Activated CD4-positive, alpha-beta T cell treated with anti-CD3 and anti-CD28 coated beads, Interleukin-2, amount 10 ng/mL, durations not matched to agents 24 days and 14 days (primary cell): ENCODE results near the gene FBXW10. TPM values are rescaled to one million over a fixed set of nuclear protein-coding genes. Genes with fewer than 3 reads are reported as not detected.
"Not testable (repeated sequence)": the region's sequence is repeated elsewhere in the genome, so short reads cannot be mapped to it uniquely, and the experiment has no call there.

ENCODE experiments used
- DNase-seq: peaks from one replicate; pipeline ENCODE4 v3.0.0; 2022
- H3K27ac Mint-ChIP-seq: one replicate; pipeline ENCODE4 v1.8.0; 2022; ENCODE audit warnings: mild to moderate bottlenecking, mixed read lengths
- H3K27me3 Mint-ChIP-seq: one replicate; pipeline ENCODE4 v1.8.0; 2022; ENCODE audit warnings: mixed read lengths
- H3K36me3 Mint-ChIP-seq: one replicate; pipeline ENCODE4 v1.8.0; 2022; ENCODE audit warnings: low read depth, mild to moderate bottlenecking, mixed read lengths
- H3K4me1 Mint-ChIP-seq: one replicate; pipeline ENCODE4 v1.8.0; 2021; ENCODE audit warnings: mixed read lengths
- H3K4me3 Mint-ChIP-seq: one replicate; pipeline ENCODE4 v1.8.0; 2022; ENCODE audit warnings: mild to moderate bottlenecking, moderate library complexity, mixed read lengths
- H3K9me3 Mint-ChIP-seq: one replicate; pipeline ENCODE4 v1.8.0; 2021; ENCODE audit warnings: mixed read lengths
- intact Hi-C: fragments of 100-400 bp; cut with micrococcal nuclease; formaldehyde crosslinking; loops from one replicate; pipeline ENCODE4 v1.15.1; 2023
- total RNA-seq: library from RNA; stranded (reverse); gene quantifications from 2 replicates; pipeline ENCODE4 v1.2.3, GENCODE V29; 2022

Gene FBXW10
- total RNA-seq, 1 donor from 2014 or later = 0.09 TPM

DNA sequence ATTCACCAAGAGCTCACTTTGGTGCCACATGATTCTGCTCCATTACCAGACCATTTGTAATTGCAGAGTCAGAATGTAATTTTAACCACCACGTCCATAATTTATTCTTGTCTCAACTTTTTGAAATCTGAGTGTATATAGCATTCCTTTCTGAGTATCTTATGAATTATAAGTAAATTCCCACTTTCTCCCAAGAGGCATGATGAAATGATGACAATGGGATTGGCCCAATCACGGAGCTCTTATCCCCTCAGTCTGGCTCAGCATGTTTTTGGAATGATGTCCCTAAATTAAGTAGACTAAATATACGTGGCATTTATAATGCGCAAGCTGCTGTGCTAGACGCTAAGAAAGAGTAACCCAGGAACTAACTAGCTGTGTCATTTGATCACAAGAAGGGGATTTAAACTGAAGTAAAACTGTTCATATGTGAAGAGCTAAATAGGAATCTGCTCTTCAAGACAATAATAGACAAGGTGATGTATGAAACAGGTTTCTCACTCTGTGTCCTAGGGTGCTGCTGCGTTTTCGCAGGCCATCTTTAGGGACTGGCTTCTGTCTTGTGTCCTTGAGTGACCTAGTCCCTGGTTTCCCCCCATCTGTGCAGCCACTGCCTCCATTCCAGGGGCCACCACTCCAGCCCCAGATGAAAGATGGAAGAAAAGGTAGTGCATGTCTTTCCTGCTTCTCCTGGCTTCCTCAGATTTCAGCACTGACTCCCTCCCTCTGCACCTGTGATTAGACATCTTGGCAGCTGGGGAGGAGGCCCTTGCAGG, 4.0 kb upstream of the FBXW10 start:
- H3K27ac Mint-ChIP-seq, H3K36me3 Mint-ChIP-seq, H3K4me1 Mint-ChIP-seq, H3K27me3 Mint-ChIP-seq, H3K9me3 Mint-ChIP-seq, intact Hi-C loops, H3K4me3 Mint-ChIP-seq, DNase-seq: not testable (repeated sequence)

DNA sequence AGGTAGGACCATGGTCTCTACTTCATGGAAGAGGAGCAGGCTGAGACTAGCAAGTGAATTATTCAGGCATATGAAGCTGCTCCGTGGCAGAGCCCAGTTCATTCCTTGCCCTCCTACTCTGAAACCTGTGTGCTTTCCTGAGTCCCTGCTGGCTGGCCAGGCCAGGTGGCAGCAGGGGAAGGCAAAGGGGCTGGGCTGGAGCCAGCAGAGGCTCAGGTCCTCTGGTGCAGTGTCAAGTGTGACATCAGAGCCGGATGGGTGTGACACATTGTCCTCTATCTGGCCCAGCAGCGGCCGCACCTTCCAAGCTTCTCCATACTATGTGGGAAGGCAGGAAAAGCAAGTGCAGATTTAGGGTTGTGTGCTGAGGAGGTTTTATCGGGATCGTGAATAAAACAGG, 2.6 kb upstream of the FBXW10 start:
- H3K9me3 Mint-ChIP-seq, H3K27me3 Mint-ChIP-seq, H3K4me3 Mint-ChIP-seq, H3K36me3 Mint-ChIP-seq, H3K4me1 Mint-ChIP-seq, H3K27ac Mint-ChIP-seq, intact Hi-C loops, DNase-seq: not testable (repeated sequence)

DNA sequence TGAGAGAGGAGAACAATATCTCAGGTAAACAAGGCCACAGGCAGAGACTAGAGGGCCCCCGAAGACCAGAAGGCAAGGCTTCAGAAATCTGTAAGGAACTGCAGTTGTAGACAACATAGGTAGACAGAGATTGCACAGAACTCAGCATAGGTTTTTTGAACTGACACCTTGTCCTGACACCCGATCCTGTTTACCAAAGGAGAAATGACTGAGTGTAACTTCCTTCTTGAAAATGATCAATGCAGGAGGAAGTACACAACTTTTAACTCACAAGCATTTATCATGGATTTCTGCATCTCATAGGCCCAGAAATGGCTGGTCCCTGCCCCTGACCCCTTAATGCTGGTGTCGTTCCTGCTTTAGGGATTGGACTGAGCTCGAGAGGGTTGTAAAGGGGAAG, 872 bp downstream of the FBXW10 start:
- intact Hi-C loops, H3K27me3 Mint-ChIP-seq, DNase-seq, H3K4me3 Mint-ChIP-seq, H3K9me3 Mint-ChIP-seq, H3K4me1 Mint-ChIP-seq, H3K27ac Mint-ChIP-seq, H3K36me3 Mint-ChIP-seq: not testable (repeated sequence)

DNA sequence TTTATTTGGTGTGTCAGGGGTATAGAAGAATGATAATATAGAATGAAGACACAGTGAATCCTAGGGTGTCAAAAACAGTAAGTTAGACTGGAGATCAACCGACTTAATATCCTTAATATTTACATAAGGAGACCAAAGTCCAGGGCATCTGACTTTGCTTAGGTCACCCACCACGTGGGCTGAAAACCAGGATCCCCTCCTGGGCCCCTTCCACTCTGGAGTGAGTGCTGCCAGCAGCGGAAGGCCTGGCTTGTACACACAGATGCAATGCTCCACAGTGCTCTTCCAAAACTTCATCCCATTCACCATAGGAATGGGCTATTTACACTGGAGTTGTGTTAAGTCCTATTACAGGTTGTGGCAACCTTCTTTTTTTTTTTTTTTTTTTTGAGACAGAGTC, 2.7 kb downstream of the FBXW10 start:
- H3K27ac Mint-ChIP-seq, DNase-seq, H3K4me1 Mint-ChIP-seq, H3K9me3 Mint-ChIP-seq, H3K27me3 Mint-ChIP-seq, H3K4me3 Mint-ChIP-seq, intact Hi-C loops, H3K36me3 Mint-ChIP-seq: not testable (repeated sequence)

DNA sequence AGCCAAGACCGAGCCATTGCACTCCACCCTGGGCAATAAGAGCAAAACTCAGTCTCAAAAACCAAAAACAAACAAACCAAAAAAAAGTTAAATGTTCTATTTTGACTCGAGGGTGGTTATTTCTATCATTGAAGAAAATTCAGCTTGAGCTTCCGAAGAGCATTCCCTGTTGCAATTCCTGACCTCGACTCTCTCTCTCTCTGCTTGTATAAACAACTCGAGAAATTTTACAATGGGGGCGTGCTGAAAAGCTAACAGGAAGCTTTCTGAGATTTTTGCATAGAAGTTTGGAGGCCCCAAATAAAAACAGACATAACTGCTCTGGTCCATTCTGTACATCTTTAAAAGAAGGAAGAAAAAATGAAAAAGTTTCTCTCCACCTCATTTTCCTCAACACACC, 3.6 kb downstream of the FBXW10 start:
- DNase-seq, H3K36me3 Mint-ChIP-seq, intact Hi-C loops, H3K27ac Mint-ChIP-seq, H3K4me3 Mint-ChIP-seq, H3K27me3 Mint-ChIP-seq, H3K9me3 Mint-ChIP-seq, H3K4me1 Mint-ChIP-seq: not testable (repeated sequence)

DNA sequence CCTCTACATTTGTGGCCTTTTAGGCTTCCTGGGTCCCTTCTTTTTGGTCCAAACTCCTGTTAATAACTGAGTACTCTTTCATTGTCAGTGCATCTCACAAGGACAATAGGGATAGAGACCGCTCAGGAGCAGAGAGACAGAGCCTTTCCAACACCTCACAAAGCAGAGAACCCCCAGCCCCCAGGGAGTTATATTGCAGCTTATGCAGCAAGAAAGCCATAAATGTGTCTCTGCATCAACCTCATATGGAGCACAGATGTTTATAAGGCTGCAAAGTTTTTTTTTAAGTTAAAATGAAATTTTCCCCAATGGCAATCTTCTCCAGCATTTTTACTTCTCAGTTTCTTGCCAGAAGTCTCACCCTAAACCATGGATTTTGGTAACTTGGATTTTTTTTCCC, 6.4 kb downstream of the FBXW10 start:
- H3K9me3 Mint-ChIP-seq, H3K4me3 Mint-ChIP-seq, H3K27ac Mint-ChIP-seq, intact Hi-C loops, DNase-seq, H3K27me3 Mint-ChIP-seq, H3K4me1 Mint-ChIP-seq, H3K36me3 Mint-ChIP-seq: not testable (repeated sequence)

DNA sequence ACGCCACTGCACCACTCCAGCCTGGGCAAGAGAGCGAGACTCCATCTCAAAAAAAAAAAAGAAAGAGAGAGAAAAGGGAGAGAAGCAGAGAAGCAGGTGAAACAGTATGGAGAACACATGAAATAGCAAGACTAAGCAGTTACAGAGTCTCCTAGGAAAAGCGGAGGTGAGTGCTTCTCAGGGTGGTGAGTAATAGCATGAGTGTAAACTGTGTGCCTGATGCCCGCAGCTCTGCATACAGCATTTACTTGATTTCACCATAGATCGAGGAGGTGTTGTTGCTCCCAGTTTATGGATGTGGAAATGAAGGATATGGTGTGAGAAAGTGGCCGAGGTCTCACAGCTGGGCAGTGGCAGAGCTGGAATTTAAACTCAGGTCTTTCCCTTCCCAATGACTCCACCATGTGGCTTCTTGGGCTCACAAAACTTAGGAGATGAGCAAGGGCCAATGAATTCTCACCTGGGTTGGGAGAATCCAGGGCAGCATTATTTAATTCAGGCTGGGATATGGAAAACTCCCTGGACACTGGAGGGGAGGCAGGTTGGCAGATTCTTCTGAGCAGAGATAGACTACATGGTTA, 10.1 kb downstream of the FBXW10 start:
- H3K27me3 Mint-ChIP-seq, intact Hi-C loops, DNase-seq, H3K4me3 Mint-ChIP-seq, H3K36me3 Mint-ChIP-seq, H3K27ac Mint-ChIP-seq, H3K4me1 Mint-ChIP-seq, H3K9me3 Mint-ChIP-seq: not testable (repeated sequence)

DNA sequence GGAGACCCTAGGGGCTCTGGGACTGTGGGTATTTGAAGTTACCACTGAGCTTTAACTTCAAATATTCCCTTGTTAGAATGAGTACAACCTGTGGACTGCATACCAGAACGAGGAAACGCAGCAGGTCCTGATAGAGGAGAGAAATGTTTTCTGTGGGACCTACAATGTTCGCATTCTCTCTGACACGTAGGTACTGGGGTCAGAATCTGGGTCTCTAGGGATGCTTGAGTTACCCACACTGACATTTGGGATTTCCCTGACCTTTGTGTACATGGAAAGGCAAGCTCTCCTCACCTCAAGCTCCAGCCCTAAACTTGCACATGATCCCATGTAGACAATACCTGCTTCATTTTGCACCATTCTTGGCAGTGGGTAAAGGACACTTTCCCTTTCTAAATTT, 12.1 kb downstream of the FBXW10 start:
- H3K9me3 Mint-ChIP-seq = not testable (repeated sequence)

DNA sequence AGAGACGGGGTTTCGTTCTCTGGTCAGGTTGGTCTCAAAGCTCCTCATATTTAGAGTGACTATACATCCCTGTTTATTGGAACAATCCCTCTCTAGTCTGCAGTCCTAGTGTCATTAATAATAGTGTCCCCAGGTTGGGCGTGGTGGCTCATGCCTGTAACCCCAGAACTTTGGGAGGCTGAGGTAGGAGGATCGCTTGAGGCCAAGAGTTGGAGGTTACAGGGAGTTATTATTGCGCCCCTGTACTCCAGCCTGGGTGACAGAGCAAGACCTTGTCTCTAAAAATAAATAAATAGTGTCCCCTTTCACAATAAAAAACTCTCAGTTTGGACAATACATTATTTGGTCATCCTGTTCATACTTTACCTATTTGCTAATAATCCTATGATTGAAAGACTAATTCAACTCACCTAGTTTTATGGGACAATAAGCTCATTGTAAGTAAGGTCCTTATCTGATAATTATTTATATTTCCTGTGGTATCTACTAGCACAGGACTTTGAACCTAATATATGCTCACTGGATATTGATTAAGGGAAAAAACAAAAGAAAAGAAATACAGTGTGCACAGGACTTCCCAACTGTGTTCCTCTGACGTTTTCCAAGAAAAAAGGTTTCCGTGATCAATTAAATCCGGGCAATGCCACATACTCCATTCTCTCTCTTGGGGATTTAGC, 13.7 kb downstream of the FBXW10 start:
- DNase-seq, H3K4me3 Mint-ChIP-seq, H3K27ac Mint-ChIP-seq, H3K27me3 Mint-ChIP-seq, H3K9me3 Mint-ChIP-seq, intact Hi-C loops, H3K36me3 Mint-ChIP-seq, H3K4me1 Mint-ChIP-seq: not testable (repeated sequence)

More for the DNA sequence above, 12.1 kb downstream of the FBXW10 start:
- H3K27ac Mint-ChIP-seq, H3K36me3 Mint-ChIP-seq, H3K4me3 Mint-ChIP-seq, intact Hi-C loops, DNase-seq, H3K27me3 Mint-ChIP-seq, H3K4me1 Mint-ChIP-seq: not testable (repeated sequence)

DNA sequence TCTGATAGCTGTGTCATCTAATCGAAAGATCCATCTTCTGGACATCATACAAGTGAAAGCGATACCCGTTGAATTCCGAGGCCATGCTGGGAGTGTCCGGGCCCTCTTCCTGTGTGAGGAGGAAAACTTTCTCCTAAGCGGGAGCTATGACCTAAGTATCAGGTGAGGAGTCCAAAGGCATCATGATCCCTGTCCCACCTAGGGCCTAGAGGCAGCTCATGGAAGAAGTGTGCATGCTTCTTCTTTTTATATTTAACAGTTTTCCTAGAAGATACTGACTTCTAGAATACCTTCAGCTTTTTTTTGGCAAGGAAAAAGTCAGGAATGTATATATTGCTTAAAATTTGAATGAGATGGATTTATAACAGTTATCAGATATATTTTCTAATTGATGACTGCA, 14.5 kb downstream of the FBXW10 start:
- H3K36me3 Mint-ChIP-seq, intact Hi-C loops, H3K27me3 Mint-ChIP-seq, H3K4me3 Mint-ChIP-seq, H3K4me1 Mint-ChIP-seq, H3K27ac Mint-ChIP-seq, DNase-seq, H3K9me3 Mint-ChIP-seq: not testable (repeated sequence)

DNA sequence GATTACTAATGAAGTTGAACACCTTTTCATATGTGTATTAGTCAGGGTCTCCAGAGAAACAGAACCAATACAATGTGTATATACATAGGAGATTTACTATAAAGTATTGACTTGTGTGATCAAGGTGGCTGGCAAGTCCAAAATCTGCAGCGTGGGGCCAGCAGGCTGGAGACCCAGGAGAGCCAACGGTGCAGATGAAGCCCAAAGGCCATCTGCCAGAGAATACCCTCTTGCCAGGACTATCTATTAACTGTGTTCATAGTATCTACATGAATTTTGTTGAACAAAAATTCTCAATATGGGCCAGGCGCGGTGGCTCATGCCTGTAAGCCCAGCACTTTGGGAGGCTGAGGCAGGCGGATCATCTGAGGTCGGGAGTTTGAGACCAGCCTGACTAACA, 16.4 kb downstream of the FBXW10 start:
- H3K27ac Mint-ChIP-seq, H3K9me3 Mint-ChIP-seq, H3K36me3 Mint-ChIP-seq, intact Hi-C loops, H3K4me3 Mint-ChIP-seq, H3K27me3 Mint-ChIP-seq, H3K4me1 Mint-ChIP-seq, DNase-seq: not testable (repeated sequence)

DNA sequence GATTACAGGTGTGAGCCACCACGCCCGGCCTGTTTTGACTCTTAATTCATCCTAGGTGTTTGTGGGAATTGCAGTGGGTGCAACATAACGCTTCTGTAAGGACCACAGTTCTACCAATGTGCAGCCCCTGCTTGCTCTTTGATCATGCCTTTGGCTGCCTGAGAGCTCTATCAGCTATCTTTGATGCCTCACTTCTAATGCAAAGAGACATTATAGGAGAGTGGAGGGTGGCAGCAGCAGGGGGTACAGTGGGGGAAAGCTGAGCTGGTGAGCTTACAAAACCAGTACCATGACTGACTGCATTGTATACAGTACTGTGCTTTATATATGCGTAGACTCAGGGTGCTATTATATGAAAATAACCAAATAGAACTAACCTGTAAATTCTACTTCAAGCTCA, 26.7 kb downstream of the FBXW10 start:
- H3K4me1 Mint-ChIP-seq, H3K27ac Mint-ChIP-seq, DNase-seq, intact Hi-C loops, H3K4me3 Mint-ChIP-seq, H3K36me3 Mint-ChIP-seq, H3K9me3 Mint-ChIP-seq: not testable (repeated sequence)
- peaks cover 17% of the 10 kb centered on the region for H3K27me3 Mint-ChIP-seq

DNA sequence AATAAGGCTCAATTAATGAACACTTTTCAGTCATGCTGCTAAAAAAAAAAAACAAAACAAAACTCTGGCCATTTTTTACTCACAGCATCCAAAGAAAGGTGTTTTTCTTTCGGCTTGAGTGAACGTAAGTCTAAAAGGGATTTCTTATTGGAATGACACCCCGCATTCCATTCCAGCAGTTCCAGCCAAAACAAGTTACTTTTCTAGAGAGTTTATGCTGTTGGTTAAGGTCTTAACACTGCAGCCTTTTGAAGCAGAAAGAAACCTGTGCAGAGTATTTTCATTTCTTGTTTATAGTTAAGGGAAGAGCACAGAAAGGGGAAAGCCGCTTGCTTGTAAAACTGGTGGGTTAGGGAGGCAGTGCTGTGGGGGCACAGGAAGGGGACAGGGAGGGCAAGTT, 27.2 kb downstream of the FBXW10 start:
- DNase-seq, H3K27ac Mint-ChIP-seq, intact Hi-C loops, H3K9me3 Mint-ChIP-seq, H3K4me1 Mint-ChIP-seq, H3K4me3 Mint-ChIP-seq, H3K36me3 Mint-ChIP-seq: not testable (repeated sequence)
- peaks cover 20% of the 10 kb centered on the region for H3K27me3 Mint-ChIP-seq

DNA sequence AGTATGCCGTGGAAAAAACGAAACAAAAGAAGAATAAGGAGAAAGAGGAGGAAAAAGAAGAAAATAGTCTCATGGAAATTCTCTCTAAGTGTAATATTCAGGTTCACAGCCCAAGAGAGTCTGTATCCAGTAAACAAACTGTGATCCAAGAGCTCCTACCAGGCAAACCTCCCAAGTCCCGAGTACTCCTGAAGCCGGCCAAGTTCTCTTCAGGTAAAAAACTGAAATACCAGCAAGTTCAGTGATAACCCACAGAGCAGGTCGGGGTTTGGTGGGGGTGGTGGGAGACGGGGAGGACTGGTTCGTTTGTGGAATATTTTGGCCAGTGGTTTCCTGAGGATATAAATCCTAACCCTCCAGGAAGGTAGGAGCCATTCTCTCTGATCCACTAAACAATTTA, 28.6 kb downstream of the FBXW10 start:
- H3K27ac Mint-ChIP-seq = no peak overlapping the region
- no peaks in the 10 kb centered on the region for H3K9me3 Mint-ChIP-seq
- peaks cover 20% of the 10 kb centered on the region for H3K27me3 Mint-ChIP-seq
- no peak for DNase-seq
- H3K4me3 Mint-ChIP-seq = no peak overlapping the region
- H3K36me3 Mint-ChIP-seq = no peaks in the 10 kb centered on the region
- intact Hi-C loops = no loop called here
- no peaks in the 10 kb centered on the region for H3K4me1 Mint-ChIP-seq
